SU-DHL-6 (cell line): ENCODE results near the gene SCD5.

ENCODE experiments used
- H2AFZ ChIP-seq: fragments of 200-600 bp; sonication (generic); 2 replicates; pipeline ENCODE4 v1.6.1; 2014; ENCODE audit warnings: low read depth, mild to moderate bottlenecking, moderate library complexity, mixed read lengths, antibody characterized with exemption, low read length; ENCODE audit not compliant: severe bottlenecking
- H3F3A ChIP-seq: fragments of 200-600 bp; shearing (Covaris generic); 2 replicates; pipeline ENCODE4 v1.6.0; 2016; ENCODE audit warnings: antibody characterized with exemption, mild to moderate bottlenecking; ENCODE audit not compliant: insufficient read depth
- H3K27ac ChIP-seq: fragments of 200-600 bp; sonication (generic); 2 replicates; pipeline ENCODE4 v1.5.1; 2016; ENCODE audit warnings: low read depth, mild to moderate bottlenecking, low read length, moderate library complexity, mixed read lengths
- H3K27me3 ChIP-seq: fragments of 200-600 bp; sonication (generic), shearing (Covaris generic); 2 replicates; pipeline ENCODE4 v1.6.0; 2014; ENCODE audit warnings: mild to moderate bottlenecking, low read length
- H3K36me3 ChIP-seq: fragments of 200-600 bp; sonication (generic); 2 replicates; pipeline ENCODE4 v1.6.1; 2014; ENCODE audit warnings: mild to moderate bottlenecking, low read length, mixed read lengths
- H3K4me2 ChIP-seq: fragments of 300-600, 200-600 bp; shearing (Covaris generic), sonication (generic); 2 replicates; pipeline ENCODE4 v1.6.0; 2014; ENCODE audit warnings: low read length, low read depth, mild to moderate bottlenecking; ENCODE audit not compliant: poor library complexity, severe bottlenecking
- H3K4me3 ChIP-seq: fragments of 200-600 bp; sonication (generic); 2 replicates; pipeline ENCODE4 v1.5.1; 2014; ENCODE audit warnings: antibody characterized with exemption, low read length, mild to moderate bottlenecking, mixed read lengths; ENCODE audit not compliant: insufficient read depth, poor library complexity, severe bottlenecking
- H3K79me2 ChIP-seq: fragments of 200-600 bp; sonication (generic); 2 replicates; pipeline ENCODE4 v1.6.1; 2014; ENCODE audit warnings: mild to moderate bottlenecking, low read length, moderate library complexity; ENCODE audit not compliant: insufficient read depth
- H3K9ac ChIP-seq: fragments of 200-600 bp; sonication (generic); 2 replicates; pipeline ENCODE4 v1.7.0; 2014; ENCODE audit warnings: mild to moderate bottlenecking, low read length
- H3K9me2 ChIP-seq: fragments of 200-600 bp; sonication (generic); replicated peaks from 2 replicates; pipeline ENCODE4 v1.6.1; 2014; ENCODE audit warnings: low read length; ENCODE audit not compliant: insufficient read depth
- H3K9me3 ChIP-seq: fragments of 200-600 bp; sonication (generic); 2 replicates; pipeline ENCODE4 v1.6.1; 2014; ENCODE audit warnings: low read length, mixed read lengths; ENCODE audit not compliant: insufficient read depth
- H4K20me1 ChIP-seq: fragments of 200-600 bp; sonication (generic); 2 replicates; pipeline ENCODE4 v1.6.1; 2014; ENCODE audit warnings: low read depth, mild to moderate bottlenecking, antibody characterized with exemption, low read length, moderate library complexity, mixed read lengths
- CTCF ChIP-seq: fragments of 200-600 bp; sonication (generic); IDR thresholded peaks from one replicate; pipeline ENCODE4 v1.5.1; 2017; ENCODE audit warnings: antibody characterized with exemption, mild to moderate bottlenecking, low read length, moderate library complexity; ENCODE audit not compliant: insufficient read depth, poor library complexity, severe bottlenecking
- EZH2phosphoT487 ChIP-seq: fragments of 200-600 bp; sonication (generic), shearing (Covaris generic); conservative IDR thresholded peaks from 2 replicates; pipeline ENCODE4 v1.6.1; 2018; ENCODE audit warnings: mild to moderate bottlenecking, antibody characterized with exemption, low read length, moderate library complexity, mixed read lengths

Gene SCD5

GRCh38 chr4:82765134-82765533, 33.5 kb downstream of the SCD5 start:
- H4K20me1 ChIP-seq = no peaks in the 10 kb centered on the region
- no peaks in the 10 kb centered on the region for H3F3A ChIP-seq

GRCh38 chr4:82761229-82761628, 37.4 kb downstream of the SCD5 start:
- no peaks in the 10 kb centered on the region for H3K9me2 ChIP-seq
- TF ChIP-seq EZH2phosphoT487 = no peak
- TF ChIP-seq CTCF = no peak
- no peak overlapping the region for H2AFZ ChIP-seq
- H3F3A ChIP-seq = no peaks in the 10 kb centered on the region
- no peaks in the 10 kb centered on the region for H4K20me1 ChIP-seq
- no peak overlapping the region for H3K27ac ChIP-seq
- H3K79me2 ChIP-seq = no peaks in the 10 kb centered on the region
- H3K36me3 ChIP-seq = no peaks in the 10 kb centered on the region
- H3K4me3 ChIP-seq = no peak overlapping the region
- H3K4me2 ChIP-seq = no peak overlapping the region
- H3K27me3 ChIP-seq = no peaks in the 10 kb centered on the region
- H3K9me3 ChIP-seq = no peaks in the 10 kb centered on the region
- no peak overlapping the region for H3K9ac ChIP-seq

More at GRCh38 chr4:82765134-82765533, 33.5 kb downstream of the SCD5 start:
- Histone ChIP-seq H3K4me2 (no peak overlapping the region), H3K9ac (no peak overlapping the region), H2AFZ (no peak overlapping the region), H3K9me2 (no peaks in the 10 kb centered on the region), H3K79me2 (no peaks in the 10 kb centered on the region), H3K36me3 (no peaks in the 10 kb centered on the region), H3K9me3 (no peaks in the 10 kb centered on the region), H3K4me3 (no peak overlapping the region), H3K27ac (no peak overlapping the region), H3K27me3 (no peaks in the 10 kb centered on the region)
- TF ChIP-seq CTCF (no peak), EZH2phosphoT487 (no peak)

- Histone ChIP-seq H3K4me2 (no peak overlapping the region), H3K9me2 (no peaks in the 10 kb centered on the region)
Measured at GRCh38 chr4:82758701-82759685, 39.6 kb downstream of the SCD5 start.

More at GRCh38 chr4:82758701-82759685, 39.6 kb downstream of the SCD5 start:
- Histone ChIP-seq H4K20me1 (no peaks in the 10 kb centered on the region), H3F3A (no peaks in the 10 kb centered on the region), H3K9me3 (no peaks in the 10 kb centered on the region), H3K27ac (no peak overlapping the region), H3K36me3 (no peaks in the 10 kb centered on the region), H3K27me3 (no peaks in the 10 kb centered on the region), H3K9ac (no peak overlapping the region), H2AFZ (no peak overlapping the region), H3K4me3 (no peak overlapping the region), H3K79me2 (no peaks in the 10 kb centered on the region)
- TF ChIP-seq EZH2phosphoT487 (no peak), CTCF (no peak)
